Peyer's patch (tissue), 4 donors: ENCODE results near the gene ARAF. TPM values are rescaled to one million over a fixed set of nuclear protein-coding genes. Genes with fewer than 3 reads are reported as not detected.

Experiments used
- DNase-seq, 3 donors: peaks; one replicate each; pipeline ENCODE4 v3.0.0-alpha.2; 2017 to 2019
- H3K27ac ChIP-seq, 4 donors: fragments of 200-600 bp; sonication (generic); one replicate each; pipeline ENCODE4 v1.5.1; 2016 to 2019
- H3K27me3 ChIP-seq, 2 donors: fragments of 200-600 bp; sonication (generic); one replicate each; pipeline ENCODE4 v1.5.1; 2019
- H3K36me3 ChIP-seq, 3 donors: fragments of 200-600 bp; sonication (generic); one replicate each; pipeline ENCODE4 v1.5.1; 2016 to 2019
- H3K4me1 ChIP-seq, 4 donors: fragments of 200-600 bp; sonication (generic); one replicate each; pipeline ENCODE4 v1.5.1; 2016 to 2019
- H3K4me3 ChIP-seq, 4 donors: fragments of 200-600 bp; sonication (generic); 1 replicate in 3 of 4; 2 replicates in 1 of 4; pipeline ENCODE4 v1.5.1; 2016 to 2019; ENCODE audit warnings: mild to moderate bottlenecking in 1 of 4
- H3K9me3 ChIP-seq, 4 donors: fragments of 200-600 bp; sonication (generic); one replicate each; pipeline ENCODE4 v1.5.1; 2016 to 2019; ENCODE audit warnings: mild to moderate bottlenecking in 1 of 4
- POLR2A ChIP-seq, 2 donors: fragments of 450-650 bp; IDR thresholded peaks; one replicate each; pipeline ENCODE4 v1.5.1; 2017; ENCODE audit warnings: antibody characterized with exemption in 2 of 2, mild to moderate bottlenecking in 2 of 2, moderate library complexity in 2 of 2
- total RNA-seq, 4 donors: library from RNA; depleted of rRNA; stranded (reverse); fragments of >200 nt; gene quantifications; one replicate each; pipeline ENCODE4 v1.1.0, GENCODE V29; 2016
- TF ChIP-seq, protein P1 (sequence below), 6 experiments: fragments of 450-650 bp in 4 of 6; fragments of 200-600 bp in 2 of 6; sonication (generic) in 1 of 6; IDR thresholded peaks; one replicate each; pipeline ENCODE4 v1.5.1; 2017 to 2019; ENCODE audit warnings: antibody characterized with exemption in 6 of 6, mild to moderate bottlenecking in 3 of 6, moderate library complexity in 1 of 6

The ARAF gene
- total RNA-seq, 4 donors from 2014 or later, result 55.7 to 78.4 (median 72.5) TPM

- peak in 1 of 3 donors; percentile 24 for DNase-seq
- no peaks in the 10 kb centered on the region for H3K27me3 ChIP-seq
- no peaks in the 10 kb centered on the region for H3K9me3 ChIP-seq
- H3K4me1 ChIP-seq, result no peaks in the 10 kb centered on the region
- no peak for TF ChIP-seq POLR2A (IDR thresholded peaks at IDR 0.05)
- TF ChIP-seq, protein P1, sequence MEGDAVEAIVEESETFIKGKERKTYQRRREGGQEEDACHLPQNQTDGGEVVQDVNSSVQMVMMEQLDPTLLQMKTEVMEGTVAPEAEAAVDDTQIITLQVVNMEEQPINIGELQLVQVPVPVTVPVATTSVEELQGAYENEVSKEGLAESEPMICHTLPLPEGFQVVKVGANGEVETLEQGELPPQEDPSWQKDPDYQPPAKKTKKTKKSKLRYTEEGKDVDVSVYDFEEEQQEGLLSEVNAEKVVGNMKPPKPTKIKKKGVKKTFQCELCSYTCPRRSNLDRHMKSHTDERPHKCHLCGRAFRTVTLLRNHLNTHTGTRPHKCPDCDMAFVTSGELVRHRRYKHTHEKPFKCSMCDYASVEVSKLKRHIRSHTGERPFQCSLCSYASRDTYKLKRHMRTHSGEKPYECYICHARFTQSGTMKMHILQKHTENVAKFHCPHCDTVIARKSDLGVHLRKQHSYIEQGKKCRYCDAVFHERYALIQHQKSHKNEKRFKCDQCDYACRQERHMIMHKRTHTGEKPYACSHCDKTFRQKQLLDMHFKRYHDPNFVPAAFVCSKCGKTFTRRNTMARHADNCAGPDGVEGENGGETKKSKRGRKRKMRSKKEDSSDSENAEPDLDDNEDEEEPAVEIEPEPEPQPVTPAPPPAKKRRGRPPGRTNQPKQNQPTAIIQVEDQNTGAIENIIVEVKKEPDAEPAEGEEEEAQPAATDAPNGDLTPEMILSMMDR (IDR thresholded peaks at IDR 0.05), result no peak
- no peaks in the 10 kb centered on the region for H3K36me3 ChIP-seq
- H3K27ac ChIP-seq, result no peak overlapping the region
- no peak overlapping the region for H3K4me3 ChIP-seq
These were observed 44.0 kb downstream of the ARAF start for GRCh38 chrX:47605024-47605423.

DNA sequence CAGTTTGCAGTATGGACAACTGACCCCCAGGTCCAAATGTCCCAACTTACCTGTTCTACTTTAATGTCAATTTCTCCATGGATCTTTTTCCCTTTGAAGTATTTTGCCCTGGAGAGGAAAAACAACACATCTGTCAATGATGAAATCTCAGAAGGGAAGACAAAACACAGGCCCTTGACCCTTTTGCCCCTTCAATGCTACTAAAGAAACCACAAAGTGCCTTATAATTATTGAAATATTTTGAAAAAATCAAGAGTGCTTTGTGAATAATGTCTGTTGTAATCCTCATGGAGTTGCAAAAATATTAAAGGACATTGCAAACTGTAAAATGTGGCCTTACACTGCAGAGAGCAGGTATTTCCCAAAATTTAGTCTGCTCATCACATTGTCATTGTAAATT lies 46.1 kb downstream of the ARAF start:
- Histone ChIP-seq H3K27me3 (no peaks in the 10 kb centered on the region), H3K4me3 (no peak overlapping the region), H3K27ac (no peak overlapping the region), H3K4me1 (no peaks in the 10 kb centered on the region), H3K9me3 (no peaks in the 10 kb centered on the region), H3K36me3 (no peaks in the 10 kb centered on the region)
- TF ChIP-seq, protein P1 (IDR thresholded peaks at IDR 0.05), result no peak
- TF ChIP-seq POLR2A (IDR thresholded peaks at IDR 0.05), result no peak
- DNase-seq, result no peak

DNA sequence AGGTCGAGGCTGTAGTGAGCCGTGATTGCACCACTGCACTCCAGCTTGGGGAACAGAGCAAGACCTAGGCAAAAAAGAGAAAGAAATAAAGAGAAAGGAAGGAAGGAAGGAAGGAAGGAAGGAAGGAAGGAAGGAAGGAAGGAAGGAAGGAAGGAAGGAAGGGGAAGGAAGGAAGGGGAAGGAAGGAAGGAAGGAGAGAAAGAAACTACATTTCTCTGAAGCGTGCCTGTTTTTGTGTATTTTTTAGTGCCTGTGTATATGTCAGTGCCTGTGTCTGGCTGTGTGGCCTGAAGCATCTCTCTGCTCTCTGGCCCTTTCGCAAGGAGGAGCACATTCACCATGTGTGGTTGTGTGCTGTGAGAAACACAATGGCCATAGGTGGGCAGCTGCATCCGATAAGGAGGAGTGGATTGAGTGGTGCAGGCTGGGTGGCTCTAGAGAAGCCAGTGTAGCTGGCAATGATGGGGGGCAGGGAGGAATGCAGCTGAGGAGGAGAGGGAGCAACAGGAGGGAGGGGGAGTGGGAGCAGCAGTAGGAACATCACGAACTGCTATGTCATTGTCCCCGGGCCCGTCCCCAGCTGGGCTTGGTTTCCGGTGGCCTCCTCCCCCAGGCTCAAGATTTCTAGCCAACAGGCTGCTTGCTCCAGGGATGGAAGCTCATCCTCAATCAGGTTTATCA lies 47.3 kb downstream of the ARAF start:
- H3K27me3 ChIP-seq, result no peaks in the 10 kb centered on the region
- DNase-seq, result peak in 1 of 3 donors; percentile 30
- H3K27ac ChIP-seq, result no peak overlapping the region
- no peaks in the 10 kb centered on the region for H3K9me3 ChIP-seq
- no peaks in the 10 kb centered on the region for H3K4me1 ChIP-seq
- H3K4me3 ChIP-seq, result no peak overlapping the region
- TF ChIP-seq POLR2A (IDR thresholded peaks at IDR 0.05), result no peak
- TF ChIP-seq, protein P1 (IDR thresholded peaks at IDR 0.05), result no peak
- H3K36me3 ChIP-seq, result no peaks in the 10 kb centered on the region

DNA sequence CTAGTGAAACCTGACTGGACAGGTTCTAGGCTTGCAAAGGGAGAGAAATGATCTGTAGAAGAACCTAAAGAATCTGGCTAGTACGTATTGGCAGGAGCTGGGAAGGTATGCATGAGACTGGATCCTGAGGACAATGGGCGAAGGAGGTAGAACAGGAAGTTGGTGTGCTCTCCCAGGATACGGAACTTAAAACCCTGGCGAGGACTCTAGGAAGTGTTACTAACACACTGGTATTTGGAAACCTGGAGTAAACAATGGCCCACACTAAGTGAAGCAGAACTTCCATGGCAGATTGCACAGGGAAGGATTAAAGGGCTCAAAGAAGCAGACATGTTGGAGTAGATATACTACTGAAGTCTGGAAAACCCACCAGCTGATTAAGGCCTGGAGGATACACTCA lies 49.5 kb downstream of the ARAF start:
- H3K9me3 ChIP-seq, result no peaks in the 10 kb centered on the region
- no peak overlapping the region for H3K27ac ChIP-seq
- no peaks in the 10 kb centered on the region for H3K27me3 ChIP-seq
- H3K4me3 ChIP-seq, result no peak overlapping the region
- H3K36me3 ChIP-seq, result no peaks in the 10 kb centered on the region
- TF ChIP-seq POLR2A (IDR thresholded peaks at IDR 0.05), result no peak
- TF ChIP-seq, protein P1 (IDR thresholded peaks at IDR 0.05), result no peak
- H3K4me1 ChIP-seq, result no peaks in the 10 kb centered on the region
- no peak for DNase-seq

- no peaks in the 10 kb centered on the region for H3K4me1 ChIP-seq
- no peaks in the 10 kb centered on the region for H3K27me3 ChIP-seq
- no peak overlapping the region for H3K4me3 ChIP-seq
- no peaks in the 10 kb centered on the region for H3K36me3 ChIP-seq
- no peak for TF ChIP-seq POLR2A (IDR thresholded peaks at IDR 0.05)
- TF ChIP-seq, protein P1 (IDR thresholded peaks at IDR 0.05), result no peak
- H3K9me3 ChIP-seq, result no peaks in the 10 kb centered on the region
- no peak overlapping the region for H3K27ac ChIP-seq
- no peak for DNase-seq
These were observed 50.5 kb downstream of the ARAF start for GRCh38 chrX:47611489-47611888.
